GM12801 (cell line): ENCODE results near the gene KRT39.

Experiments
- TF ChIP-seq, protein P1 (sequence below): IDR thresholded peaks from one replicate; pipeline ENCODE4 v1.5.1; 2011; ENCODE audit warnings: control low read depth; ENCODE audit not compliant: insufficient read length; ENCODE audit errors: extremely low read depth

The KRT39 gene

DNA sequence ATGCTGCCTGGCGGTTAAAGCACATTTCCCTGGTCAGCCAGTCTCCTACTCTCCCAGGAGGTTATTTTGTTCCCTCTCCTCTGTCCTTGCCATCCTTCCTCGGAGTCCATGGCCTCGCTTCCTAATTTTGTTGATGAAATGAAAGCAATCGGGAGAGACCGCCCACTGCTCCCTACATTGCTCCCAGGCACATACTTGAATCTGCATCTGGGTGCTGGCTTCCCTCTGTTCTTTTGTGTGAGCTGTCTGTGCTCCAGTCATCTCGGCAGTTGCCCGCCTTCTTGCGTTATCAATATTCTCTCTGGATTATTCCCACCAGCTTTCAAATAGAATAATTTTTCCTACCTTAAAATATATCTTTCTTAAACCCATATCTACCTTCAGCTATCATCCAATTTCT is 40.4 kb downstream of the KRT39 start:
- TF ChIP-seq, protein P1, sequence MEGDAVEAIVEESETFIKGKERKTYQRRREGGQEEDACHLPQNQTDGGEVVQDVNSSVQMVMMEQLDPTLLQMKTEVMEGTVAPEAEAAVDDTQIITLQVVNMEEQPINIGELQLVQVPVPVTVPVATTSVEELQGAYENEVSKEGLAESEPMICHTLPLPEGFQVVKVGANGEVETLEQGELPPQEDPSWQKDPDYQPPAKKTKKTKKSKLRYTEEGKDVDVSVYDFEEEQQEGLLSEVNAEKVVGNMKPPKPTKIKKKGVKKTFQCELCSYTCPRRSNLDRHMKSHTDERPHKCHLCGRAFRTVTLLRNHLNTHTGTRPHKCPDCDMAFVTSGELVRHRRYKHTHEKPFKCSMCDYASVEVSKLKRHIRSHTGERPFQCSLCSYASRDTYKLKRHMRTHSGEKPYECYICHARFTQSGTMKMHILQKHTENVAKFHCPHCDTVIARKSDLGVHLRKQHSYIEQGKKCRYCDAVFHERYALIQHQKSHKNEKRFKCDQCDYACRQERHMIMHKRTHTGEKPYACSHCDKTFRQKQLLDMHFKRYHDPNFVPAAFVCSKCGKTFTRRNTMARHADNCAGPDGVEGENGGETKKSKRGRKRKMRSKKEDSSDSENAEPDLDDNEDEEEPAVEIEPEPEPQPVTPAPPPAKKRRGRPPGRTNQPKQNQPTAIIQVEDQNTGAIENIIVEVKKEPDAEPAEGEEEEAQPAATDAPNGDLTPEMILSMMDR: no peak

DNA sequence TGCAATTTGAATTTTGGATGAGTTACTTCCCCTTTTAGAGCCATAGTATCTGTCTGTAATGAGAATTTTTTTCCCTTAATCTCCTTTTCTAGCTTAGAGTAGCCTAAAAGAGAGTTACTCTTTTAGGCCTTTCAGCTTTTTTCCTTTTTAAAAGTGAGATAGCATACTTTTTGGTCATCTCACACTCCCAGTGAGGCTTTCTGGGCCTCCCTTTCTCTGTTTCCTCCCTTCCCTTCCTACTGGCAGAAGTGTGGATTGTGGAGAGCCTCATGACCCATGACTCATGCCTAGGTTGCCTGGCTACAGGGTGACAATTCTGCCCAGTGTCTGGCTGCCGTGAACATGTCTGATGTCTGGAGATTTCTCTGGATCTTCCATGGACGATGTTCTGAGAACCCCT is 44.5 kb downstream of the KRT39 start:
- TF ChIP-seq, protein P1: no peak

DNA sequence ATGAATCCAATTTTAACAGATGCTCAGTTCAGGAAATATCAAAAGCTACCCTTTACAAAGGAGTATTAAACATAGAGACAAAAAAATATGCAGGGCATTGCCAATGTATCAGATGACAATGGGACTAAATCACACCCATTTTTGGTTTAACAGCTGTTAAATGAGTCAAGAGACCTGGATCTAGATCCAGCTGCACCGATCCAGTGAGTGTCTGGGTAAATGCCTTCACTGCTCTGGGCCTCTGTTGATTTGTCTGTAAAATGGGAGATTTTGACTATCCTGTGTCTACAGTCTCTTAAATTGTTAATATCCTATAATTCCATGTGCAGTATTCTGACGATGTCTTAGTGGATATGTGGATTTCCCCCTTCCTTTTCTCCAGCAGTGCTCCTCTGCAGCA is 45.7 kb downstream of the KRT39 start:
- TF ChIP-seq, protein P1: no peak

DNA sequence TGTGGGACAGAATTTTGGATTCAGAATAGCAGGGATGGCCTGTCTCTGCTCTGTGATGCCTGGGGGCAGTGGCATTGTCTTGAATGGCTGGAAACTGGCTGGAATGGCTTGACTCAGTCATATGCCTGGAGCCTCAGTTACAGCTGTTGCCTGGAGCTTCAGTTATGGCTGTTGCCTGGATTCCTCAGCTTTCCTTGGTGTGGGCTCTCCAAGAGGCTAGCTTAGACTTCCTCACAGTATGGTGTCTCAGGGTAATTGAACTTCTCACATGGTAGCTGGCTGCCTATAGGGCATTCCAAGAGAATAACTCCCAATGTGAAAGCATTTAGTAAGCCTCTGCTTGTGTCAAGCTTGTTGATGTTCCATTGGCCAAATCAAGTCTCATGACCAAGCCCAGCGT is 50.4 kb downstream of the KRT39 start:
- TF ChIP-seq, protein P1: no peak

DNA sequence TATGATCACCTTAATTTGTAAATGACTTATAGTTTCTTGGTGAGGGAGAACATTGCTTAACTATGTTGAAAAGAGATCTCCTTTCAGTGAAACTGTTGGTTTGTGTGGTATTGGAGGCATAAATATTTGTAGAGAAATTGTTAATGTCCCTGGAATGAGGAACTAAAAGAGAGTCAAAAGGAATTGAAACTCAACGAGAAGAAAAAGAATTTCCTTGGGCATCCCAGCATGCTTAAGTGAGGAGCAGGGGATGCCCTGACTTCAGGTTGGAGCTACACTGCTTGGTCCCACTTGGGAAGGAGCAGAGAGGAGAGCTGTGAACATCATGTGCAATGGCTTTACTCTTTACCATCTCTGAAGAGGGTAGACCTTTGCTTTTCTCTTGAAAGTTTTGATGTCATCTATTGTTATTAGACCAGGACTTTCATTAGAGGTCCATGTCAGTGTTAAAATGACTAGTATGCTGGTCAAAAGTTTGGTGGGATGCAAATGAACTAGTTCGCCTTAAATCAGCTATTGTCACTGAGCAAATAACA is 51.0 kb downstream of the KRT39 start:
- TF ChIP-seq, protein P1: no peak

DNA sequence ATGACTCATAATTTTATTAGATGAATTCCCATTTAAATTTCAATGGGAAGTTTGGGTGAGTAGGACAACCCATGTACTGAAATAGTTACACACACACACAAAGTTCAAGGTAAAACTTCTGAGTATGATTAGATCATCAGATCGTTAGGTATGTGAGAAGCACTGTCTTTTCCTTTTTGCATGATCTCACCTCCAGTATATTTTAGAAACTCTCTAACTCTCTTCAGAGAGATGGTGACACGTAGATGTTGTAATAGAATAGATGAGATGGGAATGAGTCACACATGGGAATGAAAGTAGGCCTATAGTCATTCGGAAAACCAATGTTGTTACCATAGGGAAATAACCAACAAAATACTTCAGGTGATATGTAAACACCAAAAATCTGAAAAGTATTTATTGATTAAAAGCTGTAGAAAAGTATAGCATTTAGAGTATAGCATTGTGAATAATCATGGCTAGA is 51.5 kb downstream of the KRT39 start:
- TF ChIP-seq, protein P1: no peak

DNA sequence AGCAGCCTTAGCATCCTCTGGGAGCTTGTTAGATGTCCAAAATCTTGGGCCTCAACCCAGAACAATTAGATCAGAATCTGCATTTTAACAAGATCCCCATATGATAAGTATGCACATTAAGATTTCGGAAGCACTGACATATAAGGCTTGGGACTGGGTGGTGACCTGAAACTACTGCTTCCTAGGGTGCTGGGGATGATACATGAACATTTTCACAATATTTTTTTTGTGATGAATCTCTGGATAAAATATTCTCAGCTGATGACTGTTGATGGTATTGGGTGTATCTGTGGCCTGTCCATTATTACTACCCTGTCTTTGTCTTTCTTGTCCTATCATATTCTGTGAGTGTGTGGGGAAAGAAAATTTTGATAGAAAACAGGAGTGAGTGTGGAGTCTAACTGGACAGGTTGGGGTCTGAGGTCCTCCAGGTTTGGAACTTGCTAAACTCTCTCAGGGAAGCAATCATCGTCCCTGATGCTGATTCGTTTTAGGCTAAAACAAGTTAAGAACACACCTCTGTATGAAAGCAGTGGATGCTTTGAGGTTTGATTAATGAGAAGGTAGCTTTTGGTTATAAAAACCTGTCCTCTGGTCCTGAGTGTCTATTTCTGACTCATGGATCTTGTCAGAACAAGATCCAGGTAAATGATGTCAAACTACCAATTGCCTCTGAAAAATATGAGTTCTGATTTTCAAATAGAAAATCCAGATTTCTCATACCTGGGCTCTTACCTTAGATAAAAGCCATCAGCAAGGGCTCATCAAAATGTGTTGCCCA is 52.5 kb downstream of the KRT39 start:
- TF ChIP-seq, protein P1: no peak
